HL-60/S4 treated with retinoic acid at 250 ng/mL for 4 days and 3 days (cell line): ENCODE measurements around the gene HDGFL2.
"Not testable (repeated sequence)": the region's sequence is repeated elsewhere in the genome, so short reads cannot be mapped to it uniquely, and the experiment has no call there.

Experiments
- in situ Hi-C: fragments of 300-500 bp; cut with MboI; formaldehyde crosslinking; loops from 2 replicates; pipeline ENCODE4 v1.7.0; 2022; ENCODE audit warnings: low sequenced_read_pairs

Gene HDGFL2

GRCh38 chr19:4529924-4530522 is 57.9 kb downstream of the HDGFL2 start:
- in situ Hi-C loops, result no loop called here

- in situ Hi-C loops, result no loop called here
Observed at GRCh38 chr19:4531562-4532165, 59.6 kb downstream of the HDGFL2 start.

GRCh38 chr19:4533334-4533733 is 61.2 kb downstream of the HDGFL2 start:
- in situ Hi-C loops, result no loop called here

- in situ Hi-C loops, result no loop called here
Observed at GRCh38 chr19:4533835-4534424, 61.8 kb downstream of the HDGFL2 start.

GRCh38 chr19:4534836-4535658 is 63.0 kb downstream of the HDGFL2 start, which contains the start of gene PLIN5:
Gene PLIN5 (minus strand): TSS chr19:4535224. CDS start chr19:4534074, 1,150 bp downstream.
- in situ Hi-C loops, result no loop called here

GRCh38 chr19:4536798-4537197 is 64.7 kb downstream of the HDGFL2 start:
- in situ Hi-C loops, result no loop called here

GRCh38 chr19:4537953-4538600 is 66.0 kb downstream of the HDGFL2 start:
- in situ Hi-C loops, result no loop called here

GRCh38 chr19:4538601-4538954 is 66.5 kb downstream of the HDGFL2 start:
- in situ Hi-C loops, result no loop called here

- in situ Hi-C loops, result no loop called here
Observed at GRCh38 chr19:4539169-4539692, 67.1 kb downstream of the HDGFL2 start.

GRCh38 chr19:4539693-4540581 is 67.8 kb downstream of the HDGFL2 start, which contains the start of gene LRG1:
Gene LRG1 (minus strand): TSS chr19:4540036. CDS start chr19:4540013, 23 bp downstream.
- in situ Hi-C loops, result no loop called here

GRCh38 chr19:4541114-4541805 is 69.2 kb downstream of the HDGFL2 start:
- in situ Hi-C loops, result no loop called here

GRCh38 chr19:4541806-4542145 is 69.7 kb downstream of the HDGFL2 start:
- in situ Hi-C loops, result not testable (repeated sequence)

GRCh38 chr19:4542896-4543841 is 71.1 kb downstream of the HDGFL2 start:
- in situ Hi-C loops, result no loop called here

GRCh38 chr19:4543842-4544647 is 71.9 kb downstream of the HDGFL2 start:
- in situ Hi-C loops, result no loop called here

GRCh38 chr19:4547303-4548237 is 75.5 kb downstream of the HDGFL2 start:
- in situ Hi-C loops, result no loop called here

- in situ Hi-C loops, result no loop called here
Observed at GRCh38 chr19:4548238-4548584, 76.1 kb downstream of the HDGFL2 start.
